DOHH2 (cell line): Measurements from ENCODE around the gene WDR64.

ENCODE experiments used
- EZH2phosphoT487 ChIP-seq: fragments of 200-600 bp; sonication (generic); IDR thresholded peaks from 2 replicates; pipeline ENCODE4 v1.6.1; 2017; ENCODE audit warnings: borderline replicate concordance, mild to moderate bottlenecking, antibody characterized with exemption, low read length, moderate library complexity, mixed read lengths
- TF ChIP-seq, protein P1 (sequence below): fragments of 200-600 bp; sonication (generic); IDR thresholded peaks from one replicate; pipeline ENCODE4 v1.5.1; 2014; ENCODE audit warnings: antibody characterized with exemption, mild to moderate bottlenecking, low read depth, low read length; ENCODE audit not compliant: poor library complexity, severe bottlenecking

DNA sequence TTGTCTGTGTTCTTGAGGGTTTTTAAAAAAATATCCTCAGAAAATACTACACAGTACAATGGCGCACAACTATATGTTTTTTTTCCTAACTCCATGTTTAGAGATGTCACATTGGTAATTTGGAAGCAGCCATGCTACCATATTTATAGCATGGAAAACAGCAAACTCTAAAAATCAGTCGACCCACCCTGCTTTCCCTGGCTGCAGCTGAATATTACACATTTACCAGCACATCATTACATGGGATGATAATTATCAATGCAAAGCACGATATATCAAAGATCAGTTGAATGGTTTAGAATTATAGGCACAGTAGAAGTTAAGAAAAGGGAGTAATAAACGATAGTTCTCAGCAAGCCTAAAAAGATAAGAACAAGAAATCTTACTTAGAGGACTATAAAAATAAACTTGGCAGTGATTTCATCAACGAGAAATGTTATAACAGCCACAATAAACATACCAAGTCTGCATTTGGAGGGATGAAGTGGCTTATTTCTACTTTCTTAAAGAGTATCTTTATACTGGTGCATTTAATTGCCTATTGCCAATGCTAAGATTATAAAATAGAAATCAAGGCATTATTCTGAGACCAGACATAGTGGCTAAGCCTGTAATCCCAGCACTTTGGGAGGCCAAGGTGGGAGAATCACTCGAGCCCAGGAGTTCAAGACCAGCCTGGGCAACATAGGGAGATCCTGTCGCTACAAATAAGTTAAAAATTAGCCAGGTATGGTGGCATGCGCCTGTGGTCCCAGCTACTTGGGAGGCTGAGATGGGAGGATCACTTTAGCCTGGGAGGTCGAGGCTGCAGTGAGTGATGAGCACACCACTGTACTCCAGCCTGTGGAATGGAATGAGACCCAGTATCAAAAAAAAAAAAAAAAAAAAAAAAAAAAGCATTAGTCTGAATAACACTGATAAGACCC, 43.4 kb downstream of the WDR64 start:
- TF ChIP-seq, protein P1, sequence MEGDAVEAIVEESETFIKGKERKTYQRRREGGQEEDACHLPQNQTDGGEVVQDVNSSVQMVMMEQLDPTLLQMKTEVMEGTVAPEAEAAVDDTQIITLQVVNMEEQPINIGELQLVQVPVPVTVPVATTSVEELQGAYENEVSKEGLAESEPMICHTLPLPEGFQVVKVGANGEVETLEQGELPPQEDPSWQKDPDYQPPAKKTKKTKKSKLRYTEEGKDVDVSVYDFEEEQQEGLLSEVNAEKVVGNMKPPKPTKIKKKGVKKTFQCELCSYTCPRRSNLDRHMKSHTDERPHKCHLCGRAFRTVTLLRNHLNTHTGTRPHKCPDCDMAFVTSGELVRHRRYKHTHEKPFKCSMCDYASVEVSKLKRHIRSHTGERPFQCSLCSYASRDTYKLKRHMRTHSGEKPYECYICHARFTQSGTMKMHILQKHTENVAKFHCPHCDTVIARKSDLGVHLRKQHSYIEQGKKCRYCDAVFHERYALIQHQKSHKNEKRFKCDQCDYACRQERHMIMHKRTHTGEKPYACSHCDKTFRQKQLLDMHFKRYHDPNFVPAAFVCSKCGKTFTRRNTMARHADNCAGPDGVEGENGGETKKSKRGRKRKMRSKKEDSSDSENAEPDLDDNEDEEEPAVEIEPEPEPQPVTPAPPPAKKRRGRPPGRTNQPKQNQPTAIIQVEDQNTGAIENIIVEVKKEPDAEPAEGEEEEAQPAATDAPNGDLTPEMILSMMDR: no peak
- TF ChIP-seq EZH2phosphoT487: no peak
